ENCODE measurements around the gene MTX1. TPM values are rescaled to one million over a fixed set of nuclear protein-coding genes. Genes with fewer than 3 reads are reported as not detected.

MTX1 gene
- polyA plus RNA-seq, 4 donors, result 38.8 to 50.3 (median 42.0) TPM

DNA sequence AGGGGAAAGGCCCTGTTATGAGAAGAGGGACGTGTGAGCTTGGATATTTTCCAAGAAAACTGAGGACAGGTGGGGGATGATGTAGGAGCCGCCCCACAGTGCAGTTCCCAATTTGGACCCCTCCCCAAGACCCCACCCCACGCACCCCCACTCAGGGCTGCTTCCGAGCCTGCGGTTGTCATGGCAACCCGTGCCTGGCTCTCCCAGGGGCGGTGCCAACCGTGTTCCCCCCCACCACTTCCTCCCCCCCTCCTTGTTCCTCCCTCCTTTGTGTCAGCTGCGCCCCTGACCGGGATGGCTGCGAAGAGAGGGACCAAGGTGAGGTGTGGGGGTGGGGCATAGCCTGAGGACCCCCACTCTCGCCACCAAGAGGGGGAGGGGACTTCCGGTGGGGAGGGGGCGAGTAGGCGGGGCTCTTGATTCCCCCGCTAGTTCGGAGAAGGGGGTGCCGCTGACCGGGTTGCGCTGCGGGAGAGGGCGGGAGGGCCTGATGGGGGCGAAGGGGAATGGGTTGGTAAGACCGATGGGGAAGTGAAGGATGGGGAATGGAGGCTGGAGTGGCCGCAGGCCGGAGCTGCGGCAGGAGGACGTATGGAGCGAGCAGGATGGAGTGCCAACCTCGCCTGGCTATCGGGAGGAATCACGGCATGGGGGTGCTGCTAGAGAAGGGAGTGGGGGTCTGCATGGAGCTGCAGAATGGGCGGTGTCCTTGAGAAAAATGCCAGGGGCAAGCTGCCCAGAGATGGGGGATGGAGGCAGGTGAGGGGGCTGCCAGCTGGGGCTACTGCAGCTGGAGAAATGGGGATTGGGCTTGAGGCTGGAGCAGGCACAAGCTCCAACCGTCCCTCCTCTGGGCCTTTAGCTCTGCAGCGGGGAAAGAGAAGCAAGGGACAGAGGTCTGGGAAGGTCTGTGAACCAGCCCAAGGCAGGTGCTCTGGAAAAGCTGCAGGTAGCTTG lies 33.9 kb upstream of the MTX1 start:
- DNase-seq (ENCODE audit: low read depth in 4 of 4, low spot score in 3 of 4), result no peak

- DNase-seq (ENCODE audit: low read depth in 4 of 4, low spot score in 3 of 4), result no peak
Measured at GRCh38 chr1:155175281-155175926, 33.1 kb upstream of the MTX1 start.

GRCh38 chr1:155175927-155176371 lies 32.5 kb upstream of the MTX1 start:
- DNase-seq (ENCODE audit: low read depth in 4 of 4, low spot score in 3 of 4), result no peak

DNA sequence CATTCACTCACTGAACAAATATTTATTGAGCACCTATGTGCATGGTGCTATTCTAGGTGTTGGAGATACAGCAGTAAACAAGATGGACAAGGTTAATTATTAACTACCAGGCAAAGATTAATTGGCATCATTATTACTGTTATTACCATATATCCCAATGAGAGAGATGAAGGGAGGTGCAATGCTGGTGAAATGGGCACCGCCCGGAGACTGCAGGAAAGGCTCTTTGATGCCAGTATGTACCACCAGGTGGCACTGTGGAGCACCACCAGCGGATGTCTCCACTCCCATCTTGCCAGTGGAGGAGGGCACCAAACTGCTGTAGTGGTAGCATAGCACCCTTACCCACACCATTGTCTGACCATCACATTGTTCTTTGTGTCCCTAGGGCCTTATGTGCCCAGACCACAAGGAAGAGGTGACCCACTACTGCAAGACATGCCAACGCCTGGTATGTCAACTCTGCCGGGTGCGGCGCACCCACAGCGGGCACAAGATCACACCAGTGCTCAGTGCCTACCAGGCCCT lies 31.9 kb upstream of the MTX1 start:
- DNase-seq (ENCODE audit: low read depth in 4 of 4, low spot score in 3 of 4), result no peak

DNA sequence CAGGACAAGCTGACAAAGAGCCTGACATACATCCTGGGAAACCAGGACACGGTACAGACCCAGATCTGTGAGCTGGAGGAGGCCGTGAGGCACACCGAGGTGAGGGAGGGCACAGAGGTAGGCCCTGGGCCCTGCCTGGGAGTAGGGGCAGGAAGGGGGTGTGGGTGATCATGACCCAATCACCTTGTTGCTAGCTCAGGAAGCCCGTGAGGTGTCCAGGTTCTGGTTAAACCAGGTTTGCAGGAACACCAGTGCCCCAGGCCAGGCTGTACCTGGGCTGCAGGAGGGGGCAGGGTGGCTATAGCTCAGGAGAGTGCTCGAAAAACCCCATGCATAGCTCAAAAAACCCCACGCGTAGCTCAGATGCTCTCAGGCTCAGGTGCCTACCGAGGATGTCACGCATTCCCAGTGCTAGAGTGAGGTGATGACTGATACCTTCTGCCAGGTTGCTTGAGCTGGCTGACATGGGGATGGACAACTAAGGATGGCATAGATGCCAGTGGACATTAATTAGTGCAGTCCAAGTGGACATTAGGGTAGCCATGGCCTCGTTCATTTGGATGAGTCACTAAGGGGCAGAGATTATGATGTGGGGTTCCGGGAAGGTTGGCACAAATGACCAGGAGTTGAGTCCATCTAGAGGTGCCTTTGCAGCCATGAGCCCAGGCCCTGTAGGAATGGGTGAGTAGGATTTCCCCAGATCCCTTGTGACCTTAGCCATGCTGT lies 31.1 kb upstream of the MTX1 start:
- DNase-seq (ENCODE audit: low read depth in 4 of 4, low spot score in 3 of 4), result no peak

DNA sequence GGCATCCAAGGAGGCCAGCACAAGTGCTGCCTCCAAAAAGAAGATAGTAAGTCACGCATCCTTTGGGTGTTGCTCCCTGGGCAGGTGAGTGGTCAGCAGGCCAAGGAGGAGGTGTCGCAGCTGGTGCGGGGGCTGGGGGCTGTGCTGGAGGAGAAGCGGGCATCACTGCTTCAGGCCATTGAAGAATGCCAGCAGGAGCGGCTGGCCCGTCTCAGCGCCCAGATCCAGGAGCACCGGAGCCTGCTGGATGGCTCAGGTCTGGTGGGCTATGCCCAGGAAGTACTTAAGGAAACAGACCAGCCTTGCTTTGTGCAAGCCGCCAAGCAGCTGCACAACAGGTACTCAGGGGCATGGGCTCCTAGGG lies 30.6 kb upstream of the MTX1 start:
- no peak for DNase-seq (ENCODE audit: low read depth in 4 of 4, low spot score in 3 of 4)

- DNase-seq (ENCODE audit: low read depth in 4 of 4, low spot score in 3 of 4), result no peak
Measured at GRCh38 chr1:155178441-155179111, 29.9 kb upstream of the MTX1 start.

- DNase-seq (ENCODE audit: low read depth in 4 of 4, low spot score in 3 of 4), result no peak
Measured at GRCh38 chr1:155179112-155180031, 29.1 kb upstream of the MTX1 start.

- no peak for DNase-seq (ENCODE audit: low read depth in 4 of 4, low spot score in 3 of 4)
Measured at GRCh38 chr1:155181371-155182051, 27.0 kb upstream of the MTX1 start.

DNA sequence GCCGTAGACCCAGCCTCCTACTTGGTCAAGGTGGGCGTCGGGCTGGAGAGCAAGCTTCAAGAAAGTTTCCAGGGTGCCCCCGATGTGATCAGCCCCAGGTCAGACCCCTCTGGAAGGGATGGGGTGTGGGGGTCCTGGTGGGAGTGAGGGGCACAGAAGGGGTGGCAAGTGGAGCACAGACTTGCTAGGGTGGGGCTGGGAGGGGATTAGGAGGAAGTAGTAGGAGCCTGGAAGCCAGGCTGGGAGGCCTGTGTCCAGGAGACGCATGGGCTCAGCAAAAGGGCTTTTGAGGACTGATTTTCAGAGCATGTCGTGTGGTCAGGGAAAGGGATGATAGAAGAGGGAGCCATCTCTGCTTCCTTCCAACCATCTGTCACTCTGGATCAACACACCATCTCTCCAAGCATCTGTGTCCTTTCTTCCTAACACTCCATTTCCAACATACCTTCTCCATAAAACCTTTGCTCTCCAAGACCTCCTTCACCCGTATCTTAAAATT lies 26.4 kb upstream of the MTX1 start:
- no peak for DNase-seq (ENCODE audit: low read depth in 4 of 4, low spot score in 3 of 4)

GRCh38 chr1:155183775-155184221 lies 24.7 kb upstream of the MTX1 start:
- no peak for DNase-seq (ENCODE audit: low read depth in 4 of 4, low spot score in 3 of 4)

DNA sequence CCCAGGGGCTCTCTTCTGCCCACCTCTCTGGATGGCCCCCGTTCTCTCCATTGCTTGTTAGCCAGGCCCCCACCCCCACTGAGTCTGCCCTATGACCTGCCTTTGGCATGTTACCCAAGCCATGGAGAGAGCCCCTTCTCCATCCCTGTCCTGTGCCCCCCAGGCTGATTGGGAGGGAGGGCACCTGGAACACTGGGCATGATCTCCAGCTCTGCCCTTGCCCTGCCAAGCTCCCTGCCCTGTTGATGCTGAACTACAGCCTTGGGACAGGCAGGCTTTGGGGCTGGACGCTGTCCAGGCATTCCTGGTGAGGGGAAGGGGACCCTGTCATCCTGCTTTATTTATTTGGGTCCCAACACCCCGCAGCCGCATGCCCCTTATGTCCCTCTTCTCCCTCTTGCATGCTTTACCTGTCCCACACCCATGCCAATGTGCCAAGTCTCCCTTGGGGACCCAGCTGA lies 24.1 kb upstream of the MTX1 start:
- DNase-seq (ENCODE audit: low read depth in 4 of 4, low spot score in 3 of 4), result no peak

- DNase-seq (ENCODE audit: low read depth in 4 of 4, low spot score in 3 of 4), result no peak
Measured at GRCh38 chr1:155184835-155185782, 23.4 kb upstream of the MTX1 start.

GRCh38 chr1:155185783-155186066 lies 22.8 kb upstream of the MTX1 start:
- DNase-seq (ENCODE audit: low read depth in 4 of 4, low spot score in 3 of 4), result no peak

DNA sequence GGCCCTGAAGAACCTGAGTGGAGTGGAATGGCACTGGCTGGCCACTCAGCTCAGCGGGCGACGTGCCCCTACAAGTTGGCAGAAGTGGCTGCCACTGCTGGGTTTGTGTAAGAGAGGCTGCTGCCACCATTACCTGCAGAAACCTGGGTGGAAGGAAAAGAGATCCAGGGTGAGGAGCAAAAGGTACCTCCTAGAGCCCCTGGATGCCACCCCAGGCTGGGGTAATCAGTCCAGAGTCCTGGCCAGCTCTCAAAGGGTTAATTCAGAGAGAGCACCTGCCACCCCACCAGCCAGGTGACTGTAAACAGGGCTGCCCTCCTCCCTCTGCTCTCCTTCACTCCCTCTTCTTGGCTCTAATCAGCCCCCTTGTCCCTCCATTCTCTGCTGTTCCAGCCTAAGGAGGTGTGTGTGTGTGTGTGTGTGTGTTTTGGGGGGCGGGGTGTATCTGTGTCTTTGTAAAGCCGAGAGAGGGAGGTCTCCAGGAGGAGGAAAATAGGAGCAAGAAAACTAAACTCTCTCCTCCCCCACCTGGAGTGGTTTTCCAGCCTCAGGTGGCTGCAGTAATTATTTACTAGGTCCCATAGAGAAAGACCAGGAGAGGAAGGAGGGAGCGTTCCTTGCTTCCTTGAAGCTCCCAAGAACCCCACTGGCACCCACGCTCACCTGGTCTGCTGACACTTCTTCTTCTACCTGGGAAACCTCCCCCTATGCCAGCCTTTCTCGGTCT lies 22.3 kb upstream of the MTX1 start:
- no peak for DNase-seq (ENCODE audit: low read depth in 4 of 4, low spot score in 3 of 4)

GRCh38 chr1:155186794-155187455 lies 21.6 kb upstream of the MTX1 start:
- no peak for DNase-seq (ENCODE audit: low read depth in 4 of 4, low spot score in 3 of 4)

Measured in right renal pelvis (tissue), 4 donors.